WTC11 (cell line): ENCODE results near the gene MCF2L2. TPM values are rescaled to one million over a fixed set of nuclear protein-coding genes. Genes with fewer than 3 reads are reported as not detected.

Experiments
- ATAC-seq: fragments of 200-7000 bp; cut with Tn5 transposase; 2 replicates; pipeline ENCODE4 v1.10.0; 2021; ENCODE audit warnings: mild to moderate bottlenecking, moderate library complexity
- CTCF ChIA-PET: fragments of 300-600 bp; sonication (Branson Sonifier 250); formaldehyde crosslinking; loops from one replicate; lab custom pipeline; 2021; ENCODE audit warnings: antibody characterized with exemption; lab: Charles Lee
- POLR2A ChIA-PET: fragments of 350-600 bp; sonication (Branson Sonifier 250); formaldehyde crosslinking; loops from one replicate; lab custom pipeline; 2021; ENCODE audit warnings: antibody characterized with exemption; lab: Charles Lee
- DNase-seq: peaks from one replicate; pipeline ENCODE4 v3.0.0; 2021; ENCODE audit warnings: low spot score
- H3K27ac Mint-ChIP-seq: 2 replicates; pipeline ENCODE4 v1.8.0; 2021; ENCODE audit warnings: mixed read lengths
- H3K27me3 Mint-ChIP-seq: 2 replicates; pipeline ENCODE4 v1.8.0; 2021; ENCODE audit warnings: low read depth, mild to moderate bottlenecking, moderate library complexity, mixed read lengths
- H3K36me3 Mint-ChIP-seq: 2 replicates; pipeline ENCODE4 v1.8.0; 2021; ENCODE audit warnings: mixed read lengths
- H3K4me1 Mint-ChIP-seq: 2 replicates; pipeline ENCODE4 v1.8.0; 2022; ENCODE audit warnings: mixed read lengths
- H3K4me3 Mint-ChIP-seq: 2 replicates; pipeline ENCODE4 v1.8.0; 2021; ENCODE audit warnings: mild to moderate bottlenecking, moderate library complexity, mixed read lengths
- H3K9me3 Mint-ChIP-seq: 2 replicates; pipeline ENCODE4 v1.8.0; 2021; ENCODE audit warnings: mixed read lengths
- AR ChIP-seq: fragments of 250-450 bp; sonication (Bioruptor Pico); IDR thresholded peaks from 2 replicates; pipeline ENCODE4 v1.9.0; 2021; ENCODE audit warnings: mild to moderate bottlenecking
- ATF2 ChIP-seq: sonication (generic); formaldehyde crosslinking; IDR thresholded peaks from 2 replicates; pipeline ENCODE4 v1.8.1; 2022; ENCODE audit warnings: low read depth, missing genetic modification reagents, borderline replicate concordance
- ATF3 ChIP-seq: sonication (generic); formaldehyde crosslinking; conservative IDR thresholded peaks from 2 replicates; pipeline ENCODE4 v1.8.1; 2022; ENCODE audit warnings: mild to moderate bottlenecking, missing genetic modification reagents
- ATF6 ChIP-seq: sonication (generic); formaldehyde crosslinking; IDR thresholded peaks from 2 replicates; pipeline ENCODE4 v1.8.1; 2023; ENCODE audit warnings: mild to moderate bottlenecking, missing genetic modification reagents
- E2F5 ChIP-seq: sonication (generic); formaldehyde crosslinking; IDR thresholded peaks from 2 replicates; pipeline ENCODE4 v1.8.1; 2022; ENCODE audit warnings: mild to moderate bottlenecking, moderate library complexity, missing genetic modification reagents
- ETV6 ChIP-seq: sonication (generic); formaldehyde crosslinking; IDR thresholded peaks from 2 replicates; pipeline ENCODE4 v1.8.1; 2022; ENCODE audit warnings: mild to moderate bottlenecking, missing genetic modification reagents
- GRHL2 ChIP-seq: fragments of 250-450 bp; sonication (Bioruptor Pico); IDR thresholded peaks from 2 replicates; pipeline ENCODE4 v1.8.0; 2022; ENCODE audit warnings: mild to moderate bottlenecking, moderate library complexity; ENCODE audit not compliant: insufficient replicate concordance, severe bottlenecking
- KAT7 ChIP-seq: sonication (generic); formaldehyde crosslinking; IDR thresholded peaks from 2 replicates; pipeline ENCODE4 v1.8.1; 2023; ENCODE audit warnings: missing genetic modification reagents, mild to moderate bottlenecking, borderline replicate concordance
- MYBL2 ChIP-seq: sonication (generic); formaldehyde crosslinking; IDR thresholded peaks from 2 replicates; pipeline ENCODE4 v1.8.1; 2023; ENCODE audit warnings: mild to moderate bottlenecking, moderate library complexity, missing genetic modification reagents
- NFATC4 ChIP-seq: fragments of 250-450 bp; sonication (Bioruptor Pico); IDR thresholded peaks from 2 replicates; pipeline ENCODE4 v1.9.0; 2021; ENCODE audit warnings: mild to moderate bottlenecking
- NFYB ChIP-seq: sonication (generic); formaldehyde crosslinking; conservative IDR thresholded peaks from 2 replicates; pipeline ENCODE4 v1.8.0; 2022; ENCODE audit warnings: low read depth, missing genetic modification reagents
- SOX15 ChIP-seq: fragments of 250-450 bp; sonication (Bioruptor Pico); IDR thresholded peaks from 2 replicates; pipeline ENCODE4 v1.9.0; 2021; ENCODE audit warnings: mild to moderate bottlenecking
- USF2 ChIP-seq: sonication (generic); formaldehyde crosslinking; IDR thresholded peaks from 2 replicates; pipeline ENCODE4 v1.8.1; 2023; ENCODE audit warnings: mild to moderate bottlenecking, missing genetic modification reagents, moderate library complexity
- ZNF121 ChIP-seq: sonication (generic); formaldehyde crosslinking; IDR thresholded peaks from 2 replicates; pipeline ENCODE4 v1.8.0; 2023; ENCODE audit warnings: missing genetic modification reagents
- ZNF232 ChIP-seq: sonication (generic); formaldehyde crosslinking; IDR thresholded peaks from 2 replicates; pipeline ENCODE4 v1.8.0; 2022; ENCODE audit warnings: mild to moderate bottlenecking, missing genetic modification reagents
- ZNF263 ChIP-seq: sonication (generic); formaldehyde crosslinking; IDR thresholded peaks from 2 replicates; pipeline ENCODE4 v1.8.1; 2022; ENCODE audit warnings: low read depth, mild to moderate bottlenecking, moderate library complexity, missing genetic modification reagents
- ZNF281 ChIP-seq: sonication (generic); formaldehyde crosslinking; IDR thresholded peaks from 2 replicates; pipeline ENCODE4 v1.8.0; 2023; ENCODE audit warnings: mild to moderate bottlenecking, missing genetic modification reagents
- ZNF317 ChIP-seq: sonication (generic); formaldehyde crosslinking; IDR thresholded peaks from 2 replicates; pipeline ENCODE4 v1.8.1; 2023; ENCODE audit warnings: low read depth, mild to moderate bottlenecking, moderate library complexity, missing genetic modification reagents, borderline replicate concordance
- ZNF396 ChIP-seq: fragments of 250-450 bp; sonication (Bioruptor Pico); IDR thresholded peaks from 2 replicates; pipeline ENCODE4 v1.8.0; 2021; ENCODE audit warnings: mild to moderate bottlenecking, moderate library complexity, borderline replicate concordance
- ZNF423 ChIP-seq: fragments of 250-450 bp; sonication (Bioruptor Pico); IDR thresholded peaks from 2 replicates; pipeline ENCODE4 v2.1.2; 2022; ENCODE audit warnings: mild to moderate bottlenecking, moderate library complexity
- ZNF671 ChIP-seq: fragments of 250-450 bp; sonication (Bioruptor Pico); IDR thresholded peaks from 2 replicates; pipeline ENCODE4 v1.8.0; 2021; ENCODE audit warnings: mild to moderate bottlenecking
- total RNA-seq: library from RNA; stranded (reverse); gene quantifications from 3 replicates; pipeline ENCODE4 v1.2.3, GENCODE V29; 2021

The MCF2L2 gene
- total RNA-seq, 1 experiment from 2014 or later, result 7.5 TPM

GRCh38 chr3:183388213-183388895 lies 40.1 kb downstream of the MCF2L2 start:
- Mint-ChIP-seq H3K4me3 (no peak overlapping the region), H3K27ac (no peak overlapping the region), H3K27me3 (no peaks in the 10 kb centered on the region), H3K4me1 (peaks cover 47% of the 10 kb centered on the region), H3K9me3 (no peaks in the 10 kb centered on the region), H3K36me3 (no peaks in the 10 kb centered on the region)
- POLR2A ChIA-PET, result no interaction called here
- TF ChIP-seq ZNF121 (CRISPR knock-in tag) (no peak), MYBL2 (CRISPR knock-in tag) (no peak), ZNF232 (CRISPR knock-in tag) (no peak), ATF3 (CRISPR knock-in tag) (no peak), ATF6 (CRISPR knock-in tag) (no peak), ZNF281 (no peak), ZNF396 (CRISPR knock-in tag) (no peak)
- DNase-seq (no peak), ATAC-seq (no peak)
- CTCF ChIA-PET, result interaction anchor here (0.7 to 1.4 kb wide), 2 partner anchors 200 to 210 kb away, joined by 3 to 4 read pairs; no protein-coding TSS in a partner anchor

GRCh38 chr3:183387797-183388196 lies 40.6 kb downstream of the MCF2L2 start:
- H3K27me3 Mint-ChIP-seq, result no peaks in the 10 kb centered on the region
- no peaks in the 10 kb centered on the region for H3K36me3 Mint-ChIP-seq
- TF ChIP-seq E2F5 (CRISPR knock-in tag) (no peak), AR (CRISPR knock-in tag) (no peak), NFYB (CRISPR knock-in tag) (no peak), ZNF263 (CRISPR knock-in tag) (no peak), NFATC4 (CRISPR knock-in tag) (no peak), ATF2 (no peak), ETV6 (CRISPR knock-in tag) (no peak), GRHL2 (CRISPR knock-in tag) (no peak), KAT7 (no peak), USF2 (CRISPR knock-in tag) (no peak), SOX15 (CRISPR knock-in tag) (no peak), ZNF317 (CRISPR knock-in tag) (no peak), ZNF423 (CRISPR knock-in tag) (no peak), ZNF671 (CRISPR knock-in tag) (no peak)
- TF ChIP-seq, all 79 proteins: peak for 0
- Mint-ChIP-seq H3K9me3 (no peaks in the 10 kb centered on the region), H3K4me1 (peaks cover 45% of the 10 kb centered on the region), H3K27ac (no peak overlapping the region), H3K4me3 (no peak overlapping the region)
- POLR2A ChIA-PET, result no interaction called here
- ATAC-seq (no peak), DNase-seq (no peak)
- CTCF ChIA-PET, result interaction anchor here (0.7 to 1.4 kb wide), 3 partner anchors 199 to 209 kb away, joined by 3 to 4 read pairs (median 3); no protein-coding TSS in a partner anchor
